Measurements from ENCODE around the gene ATP5MG.

The ATP5MG gene

GRCh38 chr11:118438314-118438931 is 37.0 kb downstream of the ATP5MG start:
- intact Hi-C loops (cut with DNase I; ENCODE audit: low total_unique reads): loop anchor here (5.0 kb wide), 1 partner anchor 36 kb away; the partner anchor contains the start of gene ATP5MG
- peak overlapping the region; percentile 83 to 96 for H3K4me3 ChIP-seq
- H3K27ac ChIP-seq: peak overlapping the region; percentile 96 to 99
- no peaks in the 10 kb centered on the region for H3K27me3 ChIP-seq
- H3K36me3 ChIP-seq: no peaks in the 10 kb centered on the region
- TF ChIP-seq CTCF (IDR thresholded peaks at IDR 0.05): no peak
- H3K4me1 ChIP-seq: peaks cover 0 to 65% (median 58%) of the 10 kb centered on the region in 4 donors
- DNase-seq: peak; percentile 76
- no peaks in the 10 kb centered on the region for H3K9me3 ChIP-seq

GRCh38 chr11:118439646-118440045 is 38.2 kb downstream of the ATP5MG start:
- H3K27ac ChIP-seq: peak overlapping the region in 1 of 2 donors; percentile 99
- DNase-seq: no peak
- intact Hi-C loops (cut with DNase I; ENCODE audit: low total_unique reads): loop anchor here (5.0 kb wide), 1 partner anchor 37 kb away; the partner anchor contains the start of gene ATP5MG
- H3K9me3 ChIP-seq: no peaks in the 10 kb centered on the region
- no peak overlapping the region for H3K4me3 ChIP-seq
- no peaks in the 10 kb centered on the region for H3K27me3 ChIP-seq
- H3K4me1 ChIP-seq: peaks cover 0 to 68% (median 52%) of the 10 kb centered on the region in 4 donors
- no peaks in the 10 kb centered on the region for H3K36me3 ChIP-seq
- TF ChIP-seq CTCF (IDR thresholded peaks at IDR 0.05): no peak

- Histone ChIP-seq H3K36me3 (no peaks in the 10 kb centered on the region), H3K27ac (no peak overlapping the region), H3K27me3 (no peaks in the 10 kb centered on the region), H3K9me3 (no peaks in the 10 kb centered on the region), H3K4me3 (no peak overlapping the region), H3K4me1 (peaks cover 0 to 78% (median 53%) of the 10 kb centered on the region in 4 donors)
- no peak for DNase-seq
- intact Hi-C loops (cut with DNase I; ENCODE audit: low total_unique reads): no loop called here
- no peak for TF ChIP-seq CTCF (IDR thresholded peaks at IDR 0.05)
Measured at GRCh38 chr11:118441770-118442275, 40.4 kb downstream of the ATP5MG start.

GRCh38 chr11:118442301-118442700 is 40.9 kb downstream of the ATP5MG start:
- Histone ChIP-seq H3K4me1 (peaks cover 0 to 78% (median 53%) of the 10 kb centered on the region in 4 donors), H3K27ac (no peak overlapping the region), H3K4me3 (no peak overlapping the region), H3K27me3 (no peaks in the 10 kb centered on the region), H3K36me3 (no peaks in the 10 kb centered on the region), H3K9me3 (no peaks in the 10 kb centered on the region)
- no peak for TF ChIP-seq CTCF (IDR thresholded peaks at IDR 0.05)
- no peak for DNase-seq
- intact Hi-C loops (cut with DNase I; ENCODE audit: low total_unique reads): no loop called here

GRCh38 chr11:118442908-118443589 is 41.6 kb downstream of the ATP5MG start:
- DNase-seq: no peak
- Histone ChIP-seq H3K4me1 (peaks cover 0 to 80% (median 52%) of the 10 kb centered on the region in 4 donors), H3K36me3 (no peaks in the 10 kb centered on the region), H3K9me3 (no peaks in the 10 kb centered on the region), H3K27ac (no peak overlapping the region), H3K27me3 (no peaks in the 10 kb centered on the region), H3K4me3 (no peak overlapping the region)
- TF ChIP-seq CTCF (IDR thresholded peaks at IDR 0.05): no peak
- intact Hi-C loops (cut with DNase I; ENCODE audit: low total_unique reads): no loop called here

All from tibial artery (tissue), 4 donors.